HG03060 (cell line): ENCODE measurements around the gene FAM241B.

Experiments
- ATAC-seq: cut with Tn5 transposase; IDR thresholded peaks from one replicate; pipeline ENCODE4 v1.9.1; 2021; ENCODE audit warnings: low read depth, moderate number of reproducible peaks; ENCODE audit not compliant: unreplicated experiment

The FAM241B gene

GRCh38 chr10:69633673-69634635 lies 3.9 kb downstream of the FAM241B start:
- no peak for ATAC-seq

- ATAC-seq: no peak
These were observed 4.8 kb downstream of the FAM241B start for GRCh38 chr10:69634759-69635425.

DNA sequence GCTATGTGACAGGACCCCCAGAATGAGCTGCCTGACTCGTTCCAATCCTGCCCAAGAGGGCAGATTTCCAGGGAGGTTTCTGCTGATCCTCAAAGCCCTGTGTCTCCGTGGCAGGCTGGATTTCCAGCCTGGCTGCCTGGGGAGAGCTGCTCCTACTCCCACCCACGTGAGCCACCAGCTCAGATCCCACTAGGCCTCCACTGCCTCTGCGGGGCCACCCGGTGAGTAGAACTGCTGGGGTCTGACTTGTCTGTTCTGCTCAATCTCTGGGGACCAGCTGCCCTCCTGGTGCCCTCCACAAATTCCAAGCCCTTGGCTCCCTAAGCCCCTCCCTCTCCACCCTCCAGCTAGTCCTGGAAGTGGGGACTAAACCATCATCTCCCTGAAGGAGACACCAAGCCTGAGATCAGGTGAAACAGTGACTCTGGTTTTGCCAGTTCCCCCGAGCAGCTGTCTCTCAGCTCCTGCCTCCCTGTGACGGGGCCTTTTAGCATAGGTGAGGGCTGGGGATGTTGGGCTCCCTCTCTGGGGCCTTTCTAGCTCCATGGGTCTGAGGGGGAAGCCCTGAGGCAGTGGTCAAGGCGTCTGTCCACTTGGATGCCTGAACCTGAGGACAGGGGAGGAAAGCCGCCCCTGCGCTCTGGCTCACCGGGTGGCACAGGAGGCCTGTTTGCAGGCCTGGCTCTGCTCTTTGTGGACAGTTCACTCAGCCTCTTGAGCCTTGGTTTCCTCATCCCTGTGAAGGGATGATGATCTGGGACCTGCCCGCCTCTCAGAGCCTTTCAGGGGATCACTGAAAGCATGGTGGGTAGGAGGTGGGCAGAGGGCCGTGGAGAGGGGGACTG lies 5.6 kb downstream of the FAM241B start:
- ATAC-seq: no peak

DNA sequence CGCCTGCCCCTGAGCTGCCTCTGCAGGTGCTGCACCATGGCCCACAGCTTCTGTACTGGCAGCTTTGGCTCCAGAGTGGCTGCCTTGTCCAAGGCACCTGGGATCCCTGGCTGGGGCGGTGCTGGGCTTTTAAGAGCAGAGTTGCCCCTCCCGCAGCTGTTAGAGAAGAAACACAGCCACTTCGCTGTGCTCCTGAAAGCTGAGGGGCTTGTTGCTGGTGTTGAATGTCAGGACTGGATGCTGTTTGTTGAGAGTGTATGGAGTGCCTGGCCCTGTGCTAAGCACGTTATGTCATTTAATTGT lies 6.2 kb downstream of the FAM241B start:
- no peak for ATAC-seq

- no peak for ATAC-seq
These were observed 6.9 kb downstream of the FAM241B start for GRCh38 chr10:69636626-69637605.

- no peak for ATAC-seq
These were observed 8.6 kb downstream of the FAM241B start for GRCh38 chr10:69638642-69639041.

DNA sequence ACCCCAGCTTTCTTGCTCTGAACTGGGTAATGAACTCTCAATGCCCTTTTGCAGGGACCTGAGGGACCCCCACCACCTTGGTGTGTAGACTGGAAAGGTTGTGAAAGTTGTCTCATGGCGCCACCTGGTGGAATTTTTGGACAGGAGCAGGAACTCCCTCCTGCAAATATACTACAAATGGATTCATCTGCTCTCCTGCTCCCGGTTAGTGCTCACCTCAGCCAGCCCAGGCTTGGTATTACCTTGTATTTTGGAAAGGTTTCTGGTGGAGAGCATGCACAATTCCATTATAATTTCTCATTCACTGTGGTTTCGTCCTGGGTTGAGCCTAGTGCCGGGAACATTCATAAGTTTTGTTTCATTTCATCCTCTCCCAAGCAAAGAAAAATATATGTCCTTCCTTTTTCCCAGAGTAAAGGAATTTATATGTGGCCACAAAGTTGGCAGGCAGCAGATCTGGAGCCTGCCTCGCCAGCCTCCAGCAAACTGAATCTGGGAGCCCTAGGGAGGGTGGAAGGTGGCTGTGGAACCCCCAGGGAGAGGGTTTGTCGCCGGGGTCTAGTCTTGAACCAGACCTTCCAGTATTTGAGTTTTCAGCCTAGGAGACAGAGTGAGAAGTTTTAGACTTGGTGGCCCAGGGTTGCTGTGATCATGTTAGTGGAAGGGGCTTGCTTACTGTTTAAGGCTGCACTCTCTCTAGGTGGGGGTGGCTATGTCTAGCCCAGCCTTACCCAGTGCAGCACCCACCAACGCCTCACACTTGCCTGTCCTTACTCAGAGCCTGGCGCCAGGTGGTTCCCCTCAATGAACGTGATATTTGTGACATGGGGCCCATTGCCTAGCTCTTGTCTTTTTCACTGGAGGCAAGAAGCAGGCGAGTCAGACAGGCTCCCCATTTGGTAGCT lies 9.5 kb downstream of the FAM241B start:
- no peak for ATAC-seq

GRCh38 chr10:69640196-69640980 lies 10.3 kb downstream of the FAM241B start:
- no peak for ATAC-seq

DNA sequence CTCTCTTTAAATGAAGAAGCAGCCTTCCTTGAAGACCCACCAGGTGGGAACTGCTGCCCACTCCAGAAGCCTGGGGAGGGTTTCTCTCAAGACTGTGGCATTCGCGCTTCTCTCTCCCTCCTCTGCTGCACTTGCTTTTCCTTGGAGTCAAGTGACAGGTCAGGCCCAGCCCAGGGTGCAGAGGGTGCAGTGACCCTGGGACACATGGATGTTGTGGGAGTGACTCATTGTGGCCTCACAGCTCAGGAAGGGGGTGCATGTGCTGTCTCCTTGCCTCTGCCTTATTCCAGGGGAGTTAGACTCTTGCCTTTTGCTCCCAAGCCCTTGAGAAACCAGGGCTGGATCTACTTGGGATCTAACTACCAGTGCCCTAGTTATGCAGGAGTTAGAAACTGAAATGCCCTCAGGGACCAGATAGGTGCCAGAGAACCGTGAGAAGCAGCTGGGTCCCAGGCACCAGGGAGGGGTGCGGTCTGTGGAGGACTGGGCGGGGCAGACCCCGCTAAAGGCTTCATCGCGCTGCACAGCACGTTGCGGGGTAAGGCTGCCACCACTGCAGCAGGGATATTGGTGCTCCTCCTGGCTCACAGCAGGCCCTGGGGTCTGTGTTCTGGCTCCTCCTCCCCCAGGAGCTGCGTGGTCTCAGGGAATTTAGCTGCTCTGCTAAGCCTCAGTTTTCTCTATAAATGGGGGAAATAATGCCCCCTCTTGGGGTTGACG lies 11.4 kb downstream of the FAM241B start:
- ATAC-seq: no peak

DNA sequence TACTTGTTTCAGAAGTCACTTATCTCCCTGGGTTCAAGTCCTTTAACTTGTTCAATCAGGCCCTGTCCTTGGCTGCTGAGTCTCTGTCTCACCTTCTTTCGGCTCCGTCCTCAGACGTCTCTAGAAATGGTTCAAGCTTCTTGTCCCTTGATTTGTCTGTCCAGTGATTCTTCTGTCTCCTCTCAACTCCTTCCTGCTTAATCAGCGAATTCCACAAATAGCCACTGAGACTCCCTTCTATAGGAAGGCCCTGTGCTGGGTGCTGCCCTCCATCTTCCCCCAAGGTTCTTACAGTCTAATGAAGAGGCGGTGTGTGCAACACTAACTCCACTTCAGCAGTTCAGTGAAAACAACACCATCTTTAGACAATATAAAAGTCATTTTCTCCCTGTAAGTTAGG lies 12.7 kb downstream of the FAM241B start:
- ATAC-seq: no peak

GRCh38 chr10:69643779-69644657 lies 14.0 kb downstream of the FAM241B start:
- no peak for ATAC-seq

GRCh38 chr10:69644658-69645295 lies 14.7 kb downstream of the FAM241B start:
- ATAC-seq: no peak

- no peak for ATAC-seq
These were observed 15.5 kb downstream of the FAM241B start for GRCh38 chr10:69645296-69646184.

GRCh38 chr10:69646185-69647060 lies 16.4 kb downstream of the FAM241B start:
- no peak for ATAC-seq
